NCI-H1417 (cell line): ENCODE measurements around the gene NT5M.

ENCODE experiments used
- DNase-seq, 3 experiments: peaks; one replicate each; lab custom pipeline; 2025; lab: John Stamatoyannopoulos, UW

Gene NT5M

GRCh38 chr17:17355426-17355825, 52.3 kb downstream of the NT5M start:
- DNase-seq = peak; percentile 22 to 82 (median 75)

- peak; percentile 68 to 89 (median 70) for DNase-seq
These were observed 53.2 kb downstream of the NT5M start for GRCh38 chr17:17356149-17356930.

DNA sequence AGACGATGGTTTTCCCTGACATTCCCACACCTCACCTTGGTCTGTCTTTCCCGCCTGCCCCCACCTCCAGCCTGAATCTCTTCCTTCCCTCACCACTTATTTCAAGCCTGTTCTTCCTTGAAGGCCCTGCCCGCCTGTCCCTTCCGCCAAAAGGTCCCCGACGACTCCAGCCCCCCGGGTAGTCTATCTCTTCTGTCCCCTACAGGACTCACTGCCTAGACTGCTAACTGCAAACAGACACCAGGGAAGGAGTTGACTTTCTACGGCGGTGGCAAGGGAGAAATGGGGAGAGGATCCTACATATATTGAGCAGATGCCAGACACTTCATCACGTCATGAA, 53.7 kb downstream of the NT5M start:
- DNase-seq = no peak

GRCh38 chr17:17358060-17358751, 55.0 kb downstream of the NT5M start:
- no peak for DNase-seq

GRCh38 chr17:17358866-17359265, 55.7 kb downstream of the NT5M start:
- no peak for DNase-seq

DNA sequence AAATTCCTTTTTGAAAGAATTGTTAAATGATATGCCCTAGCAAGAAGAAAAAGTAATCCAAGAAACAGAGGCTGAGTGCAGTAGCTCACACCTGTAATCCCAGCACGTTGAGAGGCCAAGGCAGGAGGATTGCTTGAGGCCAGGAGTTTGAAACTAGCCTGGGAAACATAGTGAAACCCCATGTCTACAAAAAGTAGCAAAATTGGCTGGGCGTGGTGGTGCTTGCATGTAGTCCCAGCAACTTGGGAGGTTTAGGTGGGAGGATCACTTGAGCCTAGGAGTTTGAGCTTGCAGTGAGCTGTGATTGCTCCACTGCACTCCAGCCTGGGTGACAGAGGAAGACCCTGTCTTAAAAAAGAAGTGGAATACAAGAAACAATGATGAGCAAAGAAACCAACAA, 56.1 kb downstream of the NT5M start:
- DNase-seq = no peak

- DNase-seq = no peak
These were observed 57.0 kb downstream of the NT5M start for GRCh38 chr17:17360087-17360730.

GRCh38 chr17:17361543-17361866, 58.3 kb downstream of the NT5M start:
- no peak for DNase-seq

DNA sequence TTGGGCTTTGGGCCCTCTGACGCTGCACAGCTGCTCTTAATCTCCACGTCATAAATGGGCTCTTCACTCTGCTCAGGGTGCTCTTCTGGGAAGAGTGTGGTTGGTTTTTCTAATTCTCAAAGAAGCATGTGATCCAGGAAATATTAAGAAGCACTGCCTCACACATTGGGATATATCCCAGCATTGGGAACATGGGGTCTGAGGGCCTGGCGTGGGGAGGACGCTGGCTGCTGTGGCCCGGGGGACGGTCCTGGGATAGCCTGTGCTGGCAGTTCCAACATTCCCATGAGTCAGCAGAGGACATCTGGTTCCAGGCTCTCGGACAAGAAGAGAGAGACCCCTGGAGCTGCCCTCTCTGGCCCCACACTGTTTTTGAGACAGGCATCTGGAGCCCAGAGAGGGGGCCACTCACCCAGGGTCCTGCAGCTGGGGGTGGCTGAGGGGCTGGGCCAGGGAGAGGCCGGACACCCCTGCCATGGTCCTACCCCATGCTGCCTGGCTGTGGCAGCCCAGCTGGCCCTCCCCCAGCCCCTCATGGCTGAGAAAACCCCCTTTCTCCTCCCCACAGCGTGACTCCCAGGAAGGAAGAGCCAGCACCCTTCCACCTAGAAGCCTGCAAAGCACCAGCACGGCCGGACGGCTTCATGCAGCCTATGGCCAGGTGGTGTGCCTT, 58.8 kb downstream of the NT5M start:
- DNase-seq = no peak

DNA sequence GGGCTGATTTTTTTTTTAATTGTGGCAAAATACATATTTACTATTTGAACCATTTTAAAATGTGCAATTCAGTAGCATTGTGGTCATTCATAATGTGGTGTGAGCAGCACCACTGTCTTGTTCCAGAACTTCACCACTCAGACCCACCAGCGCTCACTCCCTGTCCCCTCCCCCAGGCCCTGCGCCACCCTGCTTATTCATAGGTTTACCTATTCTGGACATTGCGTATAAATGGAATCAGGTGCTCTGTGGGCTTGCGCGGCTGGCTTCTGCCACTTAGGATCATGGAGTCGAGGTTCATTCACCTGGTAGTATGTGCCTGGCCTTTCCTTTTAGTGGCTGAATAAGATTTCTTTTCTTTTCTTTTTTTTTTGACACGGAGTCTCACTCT, 59.4 kb downstream of the NT5M start:
- peak in 1 of 3 experiments; percentile 1 for DNase-seq

DNA sequence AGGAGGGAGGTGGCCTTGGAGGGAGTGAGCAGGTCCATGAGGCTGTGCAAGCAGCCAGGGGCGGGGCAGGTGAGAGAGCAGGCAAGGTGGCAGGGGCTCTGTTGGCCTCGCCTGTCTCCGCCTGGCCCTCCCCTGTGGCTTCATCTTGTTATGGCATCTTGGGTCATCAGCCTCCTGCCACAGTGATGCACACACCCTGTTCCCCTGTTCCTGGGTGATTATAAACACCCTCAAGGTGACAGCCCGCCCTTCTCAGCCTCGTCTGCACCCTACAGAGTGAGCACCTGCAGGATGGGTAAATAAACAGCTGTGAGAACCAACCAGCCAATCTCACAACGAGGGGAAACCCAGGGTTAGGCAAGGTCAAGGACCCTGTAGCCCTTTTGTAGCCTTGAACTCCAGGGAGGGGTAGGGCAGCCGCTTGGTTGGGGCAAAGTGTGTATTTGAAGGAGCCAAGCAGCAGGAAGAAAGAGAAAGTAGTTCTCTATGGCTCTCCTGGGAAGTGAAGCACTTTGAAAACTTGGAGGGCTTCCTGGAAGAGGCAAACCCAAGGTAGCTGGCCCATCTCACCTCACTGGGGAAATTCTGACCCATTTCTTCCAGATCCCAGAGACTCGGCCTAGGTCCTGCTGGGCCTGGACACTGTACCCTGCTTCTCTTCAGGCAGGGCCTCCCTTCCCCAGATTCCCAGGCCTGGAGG, 60.6 kb downstream of the NT5M start:
- DNase-seq = peak; percentile 38 to 91 (median 86)

- DNase-seq = peak in 1 of 3 experiments; percentile 56
These were observed 61.1 kb downstream of the NT5M start for GRCh38 chr17:17364338-17364667.

DNA sequence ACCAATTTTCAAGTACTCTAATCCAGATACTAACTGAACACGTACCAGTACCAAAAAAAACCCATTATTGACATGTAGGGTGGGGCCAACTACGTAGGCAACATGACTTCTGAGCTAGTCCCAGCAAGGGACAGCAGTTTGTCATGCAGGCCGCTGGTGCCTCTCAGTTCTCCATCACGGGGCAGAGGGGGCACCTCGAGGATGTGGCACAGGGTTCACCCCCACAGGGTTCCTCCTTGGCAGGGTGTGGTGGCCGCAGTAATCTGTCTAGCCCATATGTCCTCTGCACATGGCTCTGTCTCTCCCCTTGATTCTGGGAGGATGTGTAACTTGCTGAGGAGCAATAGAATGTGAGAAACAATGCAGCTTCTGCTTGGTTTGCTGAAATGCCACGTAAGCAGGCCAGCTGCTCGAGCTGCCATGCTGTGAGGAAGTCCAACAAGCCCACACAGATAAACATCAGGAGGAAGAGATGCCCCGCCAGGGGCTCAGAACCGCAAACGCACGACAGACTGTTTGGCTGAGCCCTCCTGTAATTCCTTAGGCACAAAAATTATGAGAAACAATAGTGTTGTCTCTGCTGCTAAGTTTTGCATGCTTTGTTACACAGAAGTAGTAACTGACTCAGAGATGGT, 62.4 kb downstream of the NT5M start:
- DNase-seq = no peak

DNA sequence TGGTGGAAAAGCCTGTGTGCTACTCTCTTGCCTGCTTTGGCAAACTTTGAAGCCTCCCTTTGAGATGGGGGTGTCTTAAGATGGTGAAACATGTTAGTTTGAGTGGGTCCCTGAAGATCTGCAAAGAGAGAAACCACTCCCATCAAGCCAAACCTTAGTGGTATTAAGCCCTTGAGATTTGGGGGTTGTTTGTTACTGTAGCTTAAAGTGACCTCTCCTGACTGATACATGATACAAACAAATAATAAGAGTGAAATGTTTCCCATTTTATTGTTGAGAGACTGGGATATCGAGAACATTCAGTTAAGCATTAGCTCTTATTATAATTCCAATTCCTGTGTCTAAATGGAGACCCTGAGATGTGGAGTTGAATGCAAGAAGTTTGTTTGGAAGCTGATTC, 63.1 kb downstream of the NT5M start:
- DNase-seq = no peak

DNA sequence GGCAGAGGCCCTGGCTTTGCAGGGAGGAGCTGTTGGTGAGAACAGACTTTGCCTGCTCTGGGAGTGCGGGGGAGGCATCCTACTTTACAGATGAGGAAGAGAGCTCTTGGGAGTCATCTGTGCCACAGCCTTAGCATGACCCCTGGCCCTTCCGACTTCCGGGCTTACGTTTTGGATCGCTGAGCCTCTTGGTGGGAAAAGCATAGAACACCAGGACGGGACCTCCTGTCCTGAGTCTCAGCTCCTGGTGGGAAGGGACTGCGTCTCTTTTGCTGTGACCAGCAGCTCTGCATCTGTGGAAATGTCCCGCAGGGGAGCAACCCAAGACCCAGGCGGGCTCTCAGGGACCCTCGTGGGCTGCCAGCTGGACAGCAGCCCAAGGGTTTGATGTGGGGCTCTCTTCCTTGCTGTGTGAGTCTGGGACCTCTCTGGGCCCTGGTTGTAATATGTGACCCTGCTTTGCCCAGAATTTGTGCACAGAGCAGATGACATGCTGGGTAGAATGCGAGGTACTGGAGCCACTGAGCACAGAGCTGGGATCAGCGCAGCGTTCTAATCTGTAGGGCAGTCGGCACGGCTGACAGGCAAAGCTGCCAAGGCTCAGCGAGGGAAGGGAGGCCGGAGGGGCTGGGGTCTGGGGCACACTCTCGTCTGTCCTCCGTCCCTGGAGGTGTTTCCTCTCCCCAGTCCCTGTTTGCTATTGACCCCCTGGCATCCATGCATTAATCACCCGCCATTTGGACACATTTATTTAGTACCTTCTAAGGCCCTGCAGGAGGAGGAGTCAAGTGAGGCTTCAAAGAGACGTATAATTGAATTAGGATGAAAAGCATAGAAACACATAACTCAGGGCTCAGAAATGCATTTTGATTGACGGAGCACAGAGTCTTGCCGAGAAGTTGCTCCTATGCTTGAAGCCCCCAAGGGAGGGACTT, 64.0 kb downstream of the NT5M start:
- DNase-seq = no peak

GRCh38 chr17:17367931-17368330, 64.8 kb downstream of the NT5M start:
- DNase-seq = no peak

DNA sequence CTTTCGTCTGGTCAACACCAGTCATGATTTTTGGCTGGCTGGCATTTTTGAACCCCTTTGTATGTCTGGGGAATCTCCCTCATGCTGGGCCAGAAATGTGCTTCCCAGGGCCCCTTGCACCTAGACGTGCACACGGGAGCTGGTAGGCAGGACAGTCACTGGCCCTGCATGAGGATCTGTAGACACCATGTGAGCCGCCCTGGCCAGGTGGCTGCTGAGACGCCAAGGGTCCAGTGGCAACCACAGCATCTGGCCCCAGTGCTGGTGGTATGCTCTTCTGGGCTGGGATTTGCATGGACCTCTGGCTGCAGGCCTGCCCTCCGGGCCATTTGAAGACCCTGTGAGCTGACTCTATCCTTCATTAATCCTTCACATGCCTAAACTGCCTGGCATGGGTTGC, 67.5 kb downstream of the NT5M start:
- DNase-seq = no peak

- no peak for DNase-seq
These were observed 69.8 kb downstream of the NT5M start for GRCh38 chr17:17372856-17373520.

DNA sequence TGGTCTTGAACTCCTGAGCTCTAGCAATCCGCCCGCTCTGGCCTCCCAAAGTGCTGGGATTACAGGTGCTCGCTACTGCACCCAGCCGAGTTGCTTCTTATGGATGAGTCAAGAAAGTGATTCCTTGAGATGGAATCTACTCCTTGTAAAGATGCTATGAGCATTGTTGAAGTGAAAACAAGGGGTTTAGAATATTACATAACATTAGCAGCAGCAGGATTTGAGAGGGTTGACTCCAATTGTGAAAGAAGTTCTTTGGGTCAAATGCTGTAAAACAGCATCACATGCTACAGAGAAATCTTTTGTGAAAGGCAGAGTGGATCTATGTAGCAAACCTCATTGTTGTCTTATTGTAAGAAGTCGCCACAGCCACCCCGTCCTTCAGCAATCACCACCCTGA, 72.7 kb downstream of the NT5M start:
- DNase-seq = no peak

- DNase-seq = peak in 1 of 3 experiments; percentile 9
These were observed 73.2 kb downstream of the NT5M start for GRCh38 chr17:17376362-17376761.
